ENCODE results near the gene CASQ2. TPM values are rescaled to one million over a fixed set of nuclear protein-coding genes. Genes with fewer than 3 reads are reported as not detected.

CASQ2 gene
- total and polyA plus RNA-seq, 2 donors (not counting 3 experiments of a cell fraction or from before 2014, with no cell fraction given) = not detected

DNA sequence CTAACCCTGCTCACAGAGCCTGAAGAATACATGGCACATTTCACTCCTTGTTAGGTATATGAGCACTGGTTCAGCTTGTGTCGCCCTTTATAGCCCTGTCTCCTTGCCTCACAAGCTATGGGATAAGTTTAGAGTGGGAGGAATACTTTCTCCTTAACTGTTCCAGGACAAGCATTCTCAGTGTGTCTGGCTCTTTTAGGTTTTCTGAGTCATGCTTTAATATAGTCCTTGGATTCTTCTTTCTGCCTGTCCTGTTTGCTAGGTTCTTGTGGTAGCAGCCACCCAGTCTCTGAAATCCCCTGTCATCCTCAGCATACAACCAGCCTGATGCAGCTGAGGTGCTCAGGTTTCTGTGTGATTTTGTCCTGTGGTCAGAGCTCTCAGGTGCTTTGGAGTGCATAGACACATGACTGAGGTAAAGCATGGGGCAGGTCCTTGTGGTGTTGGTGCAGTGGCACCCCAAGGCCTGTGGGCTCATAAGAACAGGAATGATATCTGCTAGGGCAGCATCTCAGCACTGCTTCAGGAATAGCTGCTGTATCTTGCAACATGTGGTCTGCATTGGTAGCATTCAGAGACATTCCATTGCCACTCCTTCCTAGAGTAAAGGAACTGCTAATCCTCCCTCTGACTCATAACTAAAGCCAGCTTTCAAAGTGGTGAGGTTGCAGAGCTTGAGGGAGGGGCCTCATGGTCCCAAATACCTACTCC lies 14.2 kb upstream of the CASQ2 start:
- no peak for FAIRE-seq

More for the DNA sequence above, 14.2 kb upstream of the CASQ2 start:
- H3K36me3 ChIP-seq (ENCODE audit: control insufficient read depth in 2 of 2, extremely low read depth in 1 of 2, insufficient read depth in 2 of 2, low read length in 2 of 2) = no peaks in the 10 kb centered on the region
- no peaks in the 10 kb centered on the region for H4K20me1 ChIP-seq (replicated peaks; ENCODE audit: control insufficient read depth, extremely low read depth, insufficient read depth, low read length)
- H3K9me3 ChIP-seq (replicated peaks; ENCODE audit: control insufficient read depth, insufficient read depth, low read length) = no peaks in the 10 kb centered on the region
- H3K27me3 ChIP-seq (ENCODE audit: control insufficient read depth in 2 of 2, insufficient read depth in 2 of 2, low read length in 2 of 2) = peaks cover 0 to 1% of the 10 kb centered on the region in 2 experiments
- H3K27ac ChIP-seq (ENCODE audit: insufficient read depth, low read depth, low read length) = no peak overlapping the region
- no peaks in the 10 kb centered on the region for H3K4me1 ChIP-seq (ENCODE audit: control insufficient read depth, extremely low read depth, insufficient read depth, low read length)
- POLR2A ChIA-PET = no interaction called here
- H3K4me3 ChIP-seq (replicated peaks in 1 of 3; ENCODE audit: insufficient read depth in 1 of 3, low read depth in 1 of 3, low read length in 3 of 3) = no peak overlapping the region
- intact Hi-C loops (cut with micrococcal nuclease) = no loop called here
- BruUV-seq (replicated peaks) = no TSS peak
- no peak for DNase-seq (ENCODE audit: low read depth, low spot score)
- CTCF ChIA-PET = interaction anchor here (0.9 to 2.7 kb wide), 6 partner anchors 11 to 199 kb away, joined by 3 to 11 read pairs (median 4); no protein-coding TSS in a partner anchor
- H3K4me2 ChIP-seq (ENCODE audit: insufficient read depth, low read length) = no peak overlapping the region
- no peaks in the 10 kb centered on the region for H3K9me1 ChIP-seq (replicated peaks; ENCODE audit: control insufficient read depth, extremely low read depth, insufficient read depth, low read length)
- H2AFZ ChIP-seq (ENCODE audit: low read depth, low read length) = no peak overlapping the region
- TF ChIP-seq EZH2 (IDR thresholded peaks at IDR 0.05; ENCODE audit: borderline replicate concordance, low read depth, low read length, severe bottlenecking) (no peak), POLR2AphosphoS5 (IDR thresholded peaks at IDR 0.05; ENCODE audit: insufficient read depth, low read depth, low read length) (no peak), FOS (IDR thresholded peaks at IDR 0.05; ENCODE audit: borderline replicate concordance, insufficient read depth, low read length) (no peak), JUN (IDR thresholded peaks at IDR 0.05; ENCODE audit: borderline replicate concordance, insufficient read depth, insufficient read length, low read depth) (no peak), GATA2 (IDR thresholded peaks at IDR 0.05; ENCODE audit: insufficient read depth, insufficient read length, low read depth, low read length) (no peak), POLR2A (IDR thresholded peaks at IDR 0.05; ENCODE audit: low read depth, low read length) (no peak), MYC (IDR thresholded peaks at IDR 0.05; ENCODE audit: low read depth, low read length) (no peak)
- TF ChIP-seq, protein P1, sequence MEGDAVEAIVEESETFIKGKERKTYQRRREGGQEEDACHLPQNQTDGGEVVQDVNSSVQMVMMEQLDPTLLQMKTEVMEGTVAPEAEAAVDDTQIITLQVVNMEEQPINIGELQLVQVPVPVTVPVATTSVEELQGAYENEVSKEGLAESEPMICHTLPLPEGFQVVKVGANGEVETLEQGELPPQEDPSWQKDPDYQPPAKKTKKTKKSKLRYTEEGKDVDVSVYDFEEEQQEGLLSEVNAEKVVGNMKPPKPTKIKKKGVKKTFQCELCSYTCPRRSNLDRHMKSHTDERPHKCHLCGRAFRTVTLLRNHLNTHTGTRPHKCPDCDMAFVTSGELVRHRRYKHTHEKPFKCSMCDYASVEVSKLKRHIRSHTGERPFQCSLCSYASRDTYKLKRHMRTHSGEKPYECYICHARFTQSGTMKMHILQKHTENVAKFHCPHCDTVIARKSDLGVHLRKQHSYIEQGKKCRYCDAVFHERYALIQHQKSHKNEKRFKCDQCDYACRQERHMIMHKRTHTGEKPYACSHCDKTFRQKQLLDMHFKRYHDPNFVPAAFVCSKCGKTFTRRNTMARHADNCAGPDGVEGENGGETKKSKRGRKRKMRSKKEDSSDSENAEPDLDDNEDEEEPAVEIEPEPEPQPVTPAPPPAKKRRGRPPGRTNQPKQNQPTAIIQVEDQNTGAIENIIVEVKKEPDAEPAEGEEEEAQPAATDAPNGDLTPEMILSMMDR (IDR thresholded peaks at IDR 0.05; ENCODE audit: extremely low read depth in 1 of 2, insufficient read depth in 1 of 2, low read depth in 1 of 2, low read length in 2 of 2) = no peak
- TF ChIP-seq, protein P2, sequence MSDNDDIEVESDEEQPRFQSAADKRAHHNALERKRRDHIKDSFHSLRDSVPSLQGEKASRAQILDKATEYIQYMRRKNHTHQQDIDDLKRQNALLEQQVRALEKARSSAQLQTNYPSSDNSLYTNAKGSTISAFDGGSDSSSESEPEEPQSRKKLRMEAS (IDR thresholded peaks at IDR 0.05; ENCODE audit: insufficient read depth, insufficient read length) = no peak
- dilution Hi-C loops (cut with MboI; ENCODE audit: extremely low pct_ligation_motif_present, low sequenced_read_pairs) = no loop called here
- no peaks in the 10 kb centered on the region for H3K79me2 ChIP-seq (ENCODE audit: control insufficient read depth, insufficient read depth, low read length)
- no peak overlapping the region for H3K9ac ChIP-seq (replicated peaks; ENCODE audit: extremely low read depth, insufficient read depth, low read length)

Data from endothelial cell of umbilical vein (primary cell).